Suprapubic skin (tissue), 4 donors: ENCODE measurements around the gene BUB1B. TPM values are rescaled to one million over a fixed set of nuclear protein-coding genes. Genes with fewer than 3 reads are reported as not detected.
"Not testable (repeated sequence)": the region's sequence is repeated elsewhere in the genome, so short reads cannot be mapped to it uniquely, and the experiment has no call there.

Experiments
- DNase-seq, 2 donors: peaks; one replicate each; pipeline ENCODE4 v3.0.0-alpha.2; 2019; ENCODE audit warnings: low spot score in 2 of 2
- H3K27ac ChIP-seq: fragments of 200-600 bp; sonication (generic); one replicate; pipeline ENCODE4 v1.5.1; 2019
- H3K27me3 ChIP-seq: fragments of 200-600 bp; sonication (generic); one replicate; pipeline ENCODE4 v1.5.1; 2019
- H3K36me3 ChIP-seq: fragments of 200-600 bp; sonication (generic); one replicate; pipeline ENCODE4 v1.5.1; 2019
- H3K4me1 ChIP-seq: fragments of 200-600 bp; sonication (generic); one replicate; pipeline ENCODE4 v1.5.1; 2019
- H3K4me3 ChIP-seq: fragments of 200-600 bp; sonication (generic); one replicate; pipeline ENCODE4 v1.5.1; 2019; ENCODE audit warnings: mild to moderate bottlenecking
- H3K9me3 ChIP-seq: fragments of 200-600 bp; sonication (generic); one replicate; pipeline ENCODE4 v1.5.1; 2019
- CTCF ChIP-seq, 2 donors: fragments of 200-600 bp in 1 of 2; fragments of 450-650 bp in 1 of 2; sonication (generic) in 1 of 2; IDR thresholded peaks; one replicate each; pipeline ENCODE4 v1.5.1; 2016 to 2019; ENCODE audit warnings: antibody characterized with exemption in 2 of 2, mild to moderate bottlenecking in 1 of 2, moderate library complexity in 1 of 2
- EP300 ChIP-seq: sonication (generic); formaldehyde crosslinking; IDR thresholded peaks from one replicate; pipeline ENCODE4 v1.6.1; 2017; ENCODE audit warnings: antibody characterized with exemption
- POLR2A ChIP-seq, 2 donors: fragments of 450-650 bp; IDR thresholded peaks; one replicate each; pipeline ENCODE4 v1.6.1; 2017; ENCODE audit warnings: antibody characterized with exemption in 2 of 2, mild to moderate bottlenecking in 2 of 2, moderate library complexity in 2 of 2
- POLR2AphosphoS5 ChIP-seq, 3 donors: sonication (generic); formaldehyde crosslinking; IDR thresholded peaks; one replicate each; pipeline ENCODE4 v1.6.1; 2017; ENCODE audit warnings: antibody characterized with exemption in 3 of 3
- WGBS: methylation state at CpG from one replicate; pipeline ENCODE4 v1.1.5; 2018; 5-methylcytosine and 5-hydroxymethylcytosine counted together
- total RNA-seq, 4 donors: library from RNA; depleted of rRNA; stranded (reverse); fragments of >200 nt; gene quantifications; one replicate each; pipeline ENCODE4 v1.1.0, GENCODE V29; 2016

The BUB1B gene
- total RNA-seq, 4 donors from 2014 or later, result 1.8 to 12.2 (median 8.8) TPM

GRCh38 chr15:40115670-40116093 is 45.2 kb upstream of the BUB1B start:
- peak in 1 of 2 donors; percentile 71 for DNase-seq
- Histone ChIP-seq H3K9me3 (no peaks in the 10 kb centered on the region), H3K4me3 (no peak overlapping the region), H3K36me3 (no peaks in the 10 kb centered on the region), H3K27me3 (no peaks in the 10 kb centered on the region), H3K27ac (no peak overlapping the region), H3K4me1 (peaks cover 4% of the 10 kb centered on the region)
- 53% methylated on average over 3 of the region's 8 CpGs for WGBS
- no peak for TF ChIP-seq EP300
- TF ChIP-seq POLR2AphosphoS5 (IDR thresholded peaks at IDR 0.05), result no peak
- TF ChIP-seq CTCF (IDR thresholded peaks at IDR 0.05), result no peak
- no peak for TF ChIP-seq POLR2A (IDR thresholded peaks at IDR 0.05)

GRCh38 chr15:40118473-40118872 is 42.4 kb upstream of the BUB1B start:
- 64% methylated on average over 3 of the region's 3 CpGs for WGBS
- TF ChIP-seq CTCF (IDR thresholded peaks at IDR 0.05) (no peak), POLR2A (IDR thresholded peaks at IDR 0.05) (no peak), EP300 (no peak), POLR2AphosphoS5 (IDR thresholded peaks at IDR 0.05) (no peak)
- Histone ChIP-seq H3K27ac (no peak overlapping the region), H3K4me3 (no peak overlapping the region), H3K9me3 (no peaks in the 10 kb centered on the region), H3K27me3 (no peaks in the 10 kb centered on the region), H3K4me1 (peaks cover 4% of the 10 kb centered on the region), H3K36me3 (no peaks in the 10 kb centered on the region)
- DNase-seq, result peak in 1 of 2 donors; percentile 26

- TF ChIP-seq CTCF (IDR thresholded peaks at IDR 0.05), result no peak
- TF ChIP-seq POLR2A (IDR thresholded peaks at IDR 0.05), result no peak
- TF ChIP-seq EP300, result no peak
- no peak for TF ChIP-seq POLR2AphosphoS5 (IDR thresholded peaks at IDR 0.05)
- 73% methylated on average over 6 of the region's 6 CpGs for WGBS
These were observed 38.8 kb upstream of the BUB1B start for GRCh38 chr15:40121911-40122638.

GRCh38 chr15:40122989-40123388 is 37.9 kb upstream of the BUB1B start:
- not testable (repeated sequence) for H3K9me3 ChIP-seq, H3K27ac ChIP-seq, H3K4me1 ChIP-seq, H3K4me3 ChIP-seq, H3K27me3 ChIP-seq, H3K36me3 ChIP-seq
- peak in 1 of 2 donors; percentile 55 for DNase-seq
- WGBS, result 86% methylated on average over 1 of the region's 1 CpG

More at GRCh38 chr15:40121911-40122638, 38.8 kb upstream of the BUB1B start:
- Histone ChIP-seq H3K9me3 (no peaks in the 10 kb centered on the region), H3K4me3 (no peak overlapping the region), H3K27ac (no peak overlapping the region), H3K4me1 (peaks cover 10% of the 10 kb centered on the region), H3K27me3 (no peaks in the 10 kb centered on the region), H3K36me3 (no peaks in the 10 kb centered on the region)
- peak in 1 of 2 donors; percentile 48 for DNase-seq

- not testable (repeated sequence) for H3K27ac ChIP-seq, H3K36me3 ChIP-seq, H3K27me3 ChIP-seq, H3K4me3 ChIP-seq, H3K4me1 ChIP-seq, H3K9me3 ChIP-seq
- DNase-seq, result peak in 1 of 2 donors; percentile 31
- WGBS, result 93% methylated on average over 4 of the region's 5 CpGs
These were observed 37.0 kb upstream of the BUB1B start for GRCh38 chr15:40123863-40124262.

- not testable (repeated sequence) for H3K4me1 ChIP-seq, H3K27me3 ChIP-seq, H3K27ac ChIP-seq, H3K4me3 ChIP-seq, H3K36me3 ChIP-seq, H3K9me3 ChIP-seq
- peak in 1 of 2 donors; percentile 31 for DNase-seq
- WGBS, result 48% methylated on average over 2 of the region's 3 CpGs
These were observed 36.5 kb upstream of the BUB1B start for GRCh38 chr15:40124333-40124732.

GRCh38 chr15:40124807-40125285 is 36.0 kb upstream of the BUB1B start:
- 45% methylated on average over 5 of the region's 5 CpGs for WGBS
- not testable (repeated sequence) for H3K4me1 ChIP-seq, H3K9me3 ChIP-seq, H3K36me3 ChIP-seq, H3K27ac ChIP-seq, H3K27me3 ChIP-seq, H3K4me3 ChIP-seq
- DNase-seq, result peak in 1 of 2 donors; percentile 37
